ENCODE measurements around the gene ALDH7A1.
"Not testable (repeated sequence)": the region's sequence is repeated elsewhere in the genome, so short reads cannot be mapped to it uniquely, and the experiment has no call there.

ALDH7A1 gene

DNA sequence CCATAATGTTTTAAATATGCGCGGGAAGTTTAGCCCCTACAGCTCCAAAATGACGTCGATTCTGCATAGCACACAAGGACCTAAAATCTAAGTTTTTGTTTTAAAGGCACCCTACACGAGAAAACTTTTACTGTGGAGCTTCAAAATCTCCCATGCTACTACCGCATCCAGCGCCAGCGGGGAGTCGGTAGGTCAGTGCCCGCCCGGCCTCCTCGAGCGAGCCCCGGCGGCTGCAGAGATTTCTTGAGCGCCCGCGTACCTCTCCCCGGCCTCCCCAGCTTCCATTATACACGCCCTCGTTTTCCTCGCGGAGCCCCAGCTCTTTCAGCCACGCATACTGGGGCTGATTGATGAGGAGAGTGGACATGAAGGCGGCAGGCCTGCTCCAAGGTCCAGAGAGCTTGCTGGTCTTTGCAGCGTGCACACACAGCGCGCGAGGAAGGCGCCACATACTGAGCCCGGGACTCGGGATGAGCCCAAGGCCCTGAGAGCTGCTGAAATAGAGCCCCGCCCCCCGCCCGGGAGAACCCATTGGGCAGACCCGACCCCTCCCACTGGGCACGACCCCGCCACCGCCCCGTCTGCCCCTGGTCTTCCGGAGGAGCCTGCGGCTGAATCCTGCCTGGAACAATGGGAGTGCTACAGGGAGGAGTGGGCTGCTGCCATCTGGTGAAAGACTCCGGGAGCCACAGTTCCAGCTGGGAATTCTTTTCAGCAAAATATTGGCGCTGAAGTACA, at the start of gene ALDH7A1:
Gene ALDH7A1, minus strand, starts transcription at position 472 of the 738 bp plus-strand sequence. Its CDS starts 21 bp downstream, at position 451.
- peak; percentile 81 for DNase-seq (ENCODE audit: low spot score)
- peak; percentile 60 for FAIRE-seq

DNA sequence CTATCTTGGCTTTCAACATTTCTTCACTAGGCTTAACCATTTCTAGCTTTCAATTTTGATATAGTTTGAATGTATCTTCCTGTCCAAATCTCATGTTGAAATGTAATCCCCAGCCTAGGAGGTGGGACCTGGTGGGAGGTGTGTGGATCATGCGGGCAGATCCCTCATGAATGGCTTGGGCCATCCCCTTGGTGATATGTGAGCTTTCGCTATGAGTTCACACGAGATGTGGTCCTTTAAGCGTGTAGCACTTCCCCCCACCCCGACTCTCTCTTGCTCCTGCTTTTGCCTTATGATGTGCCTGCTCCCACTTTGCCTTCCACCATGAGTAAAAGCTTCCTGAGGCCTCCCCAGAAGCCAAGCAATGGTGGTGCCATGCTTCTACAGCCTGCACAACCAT, 46.4 kb upstream of the ALDH7A1 start:
- FAIRE-seq (no peak), DNase-seq (ENCODE audit: low spot score) (no peak)

DNA sequence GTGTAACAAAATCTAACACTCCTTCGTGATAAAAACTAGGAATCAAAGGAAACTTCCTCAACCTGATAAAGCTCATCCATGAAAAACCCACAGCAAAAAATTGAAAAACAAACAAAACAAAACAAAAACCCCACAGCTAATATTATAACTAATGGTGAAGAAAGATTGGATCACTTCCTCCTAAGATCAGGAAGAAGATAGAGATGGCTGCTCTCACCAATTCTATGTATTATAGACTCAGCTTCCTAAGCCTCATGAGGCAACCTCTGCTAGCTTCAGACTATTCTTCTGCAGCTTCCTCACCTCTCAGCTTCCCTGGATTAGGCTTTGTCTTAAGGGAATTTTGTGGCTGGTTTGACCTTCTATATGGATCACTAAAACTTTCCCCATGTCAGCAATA, 45.8 kb upstream of the ALDH7A1 start:
- no peak for FAIRE-seq
- DNase-seq (ENCODE audit: low spot score) = no peak

DNA sequence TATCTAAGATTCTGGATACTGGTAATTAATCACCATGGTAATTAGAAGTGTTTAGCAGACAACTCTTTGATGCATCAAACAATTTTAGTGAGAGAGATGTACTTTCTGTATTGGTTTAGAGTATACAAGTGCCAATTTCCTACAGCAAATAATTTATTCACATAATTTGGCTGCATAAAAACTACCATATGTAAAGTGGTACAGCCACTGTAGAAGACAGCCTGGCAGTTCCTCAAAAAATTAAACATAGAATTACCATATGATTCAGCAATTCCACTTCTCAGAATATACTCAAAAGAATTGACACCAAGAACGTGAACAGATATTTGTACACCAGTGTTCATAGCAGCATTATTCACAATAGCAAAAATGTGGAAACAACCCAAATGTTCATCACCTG, 41.9 kb upstream of the ALDH7A1 start:
- DNase-seq (ENCODE audit: low spot score) = no peak
- no peak for FAIRE-seq

DNA sequence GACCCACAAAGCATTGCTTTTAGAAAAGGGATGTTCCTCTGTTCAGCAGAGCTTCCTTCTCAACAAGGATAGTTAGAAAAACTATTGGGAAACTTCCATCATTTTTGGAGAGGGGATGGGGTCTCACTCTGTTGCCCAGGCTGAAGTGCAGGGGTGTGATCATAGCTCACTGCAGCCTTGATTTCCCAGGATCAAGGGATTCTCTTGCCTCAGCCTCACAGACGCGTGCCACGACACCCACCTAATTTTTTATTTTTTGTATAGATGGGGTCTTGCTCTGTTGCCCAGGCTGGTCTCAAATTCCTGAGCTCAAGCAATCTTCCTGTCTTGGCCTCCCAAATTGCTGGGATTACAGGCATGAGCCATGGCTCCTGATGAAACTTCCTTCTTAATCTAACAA, 40.6 kb upstream of the ALDH7A1 start:
- no peak for DNase-seq (ENCODE audit: low spot score)

DNA sequence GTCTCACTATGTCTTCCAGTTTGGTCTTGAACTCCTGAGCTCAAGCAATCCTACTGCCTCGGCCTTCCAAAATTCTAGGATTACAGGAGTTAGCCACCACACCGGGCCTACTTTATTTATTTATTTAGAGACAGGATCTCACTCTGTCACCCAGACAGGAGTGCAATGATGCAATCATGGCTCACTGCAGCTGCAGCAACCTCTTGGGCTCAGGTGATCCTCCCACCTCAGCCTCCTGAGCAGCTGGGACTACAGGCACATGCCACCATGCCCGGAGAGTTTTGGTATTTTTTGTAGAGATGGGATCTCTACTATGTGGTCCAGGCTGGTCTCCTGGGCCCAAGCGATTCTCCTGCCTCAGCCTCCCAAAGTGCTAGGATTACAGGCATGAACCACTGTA, 38.5 kb upstream of the ALDH7A1 start:
- no peak for FAIRE-seq
- DNase-seq (ENCODE audit: low spot score) = no peak

More for the DNA sequence above, 40.6 kb upstream of the ALDH7A1 start:
- FAIRE-seq = no peak

DNA sequence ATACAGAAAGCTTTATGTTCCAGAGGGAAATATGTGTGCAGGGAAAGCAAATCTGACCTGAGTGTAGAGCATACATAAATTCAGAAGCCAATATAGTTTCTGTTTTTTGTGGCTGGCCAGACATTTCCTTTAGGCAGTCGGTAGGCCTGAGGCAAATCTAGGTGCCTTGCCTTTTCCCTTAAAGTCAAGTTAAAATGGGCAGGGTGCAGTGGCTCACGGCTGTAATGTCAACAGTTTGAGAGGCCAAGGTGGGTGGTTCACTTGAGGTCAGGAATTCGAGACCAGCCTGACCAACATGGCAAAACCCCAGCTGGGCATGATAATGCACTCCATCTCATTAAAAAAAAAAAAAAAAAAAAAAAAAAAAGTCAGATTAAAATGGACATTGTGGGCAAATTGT, 36.9 kb upstream of the ALDH7A1 start:
- no peak for FAIRE-seq

DNA sequence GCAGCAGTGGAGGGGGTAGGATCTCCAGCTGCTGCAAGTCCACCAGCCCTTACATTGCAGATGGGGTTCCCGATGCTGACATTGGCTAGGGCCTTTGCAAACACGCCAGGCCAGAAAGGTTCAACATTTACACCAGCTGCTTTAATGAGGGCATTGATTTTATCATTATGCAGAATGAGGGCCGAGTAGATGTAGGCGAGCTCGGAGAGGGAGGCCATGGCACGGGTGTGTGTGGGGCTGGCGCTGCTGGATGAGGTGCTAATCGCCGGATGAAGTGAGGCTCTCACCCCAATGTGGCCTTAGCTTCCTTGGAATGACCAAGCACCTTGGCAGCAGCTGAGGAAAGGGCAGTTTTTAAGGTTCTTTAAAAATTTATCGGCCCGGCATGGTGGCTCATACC, 33.1 kb upstream of the ALDH7A1 start:
- DNase-seq (ENCODE audit: low spot score) (no peak), FAIRE-seq (no peak)

More for the DNA sequence above, 36.9 kb upstream of the ALDH7A1 start:
- DNase-seq (ENCODE audit: low spot score) = no peak

DNA sequence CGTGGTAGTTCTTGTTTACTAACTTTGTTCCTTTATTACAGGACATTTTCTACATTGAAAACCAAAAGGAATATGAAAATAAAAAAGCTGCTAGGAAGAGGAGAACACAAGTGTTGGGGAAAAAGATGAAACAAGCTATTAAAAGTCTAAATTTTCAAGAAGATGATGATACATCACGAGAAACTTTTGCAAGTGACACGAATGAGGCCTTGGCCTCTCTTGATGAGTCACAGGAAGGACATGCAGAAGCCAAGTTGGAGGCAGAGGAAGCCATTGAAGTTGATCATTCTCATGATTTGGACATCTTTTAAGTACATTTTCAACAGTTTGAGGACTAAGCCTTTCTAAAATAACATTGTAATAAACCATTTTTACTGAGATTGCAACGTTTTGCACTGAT, 29.5 kb upstream of the ALDH7A1 start:
- DNase-seq (ENCODE audit: low spot score) (peak; percentile 68), FAIRE-seq (no peak)

DNA sequence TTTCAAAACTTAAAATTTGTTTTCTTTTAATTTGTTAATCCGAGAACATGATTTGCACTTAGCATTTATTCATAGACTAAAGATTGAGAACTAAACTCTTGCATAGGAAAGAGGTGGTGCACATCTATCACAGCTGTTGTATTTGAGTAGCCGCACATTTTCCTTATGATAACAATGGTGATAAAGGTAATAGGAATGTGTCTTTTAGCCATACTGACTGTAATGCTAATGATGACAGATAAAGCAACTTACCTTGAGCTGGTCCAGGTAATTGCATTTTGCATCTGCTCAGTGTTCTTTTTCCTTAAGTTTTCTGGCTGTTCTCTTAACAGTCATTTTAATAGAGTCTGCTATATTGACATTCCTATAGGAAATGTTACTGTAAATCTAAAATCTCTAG, 24.8 kb upstream of the ALDH7A1 start:
- DNase-seq (ENCODE audit: low spot score) (no peak), FAIRE-seq (no peak)

DNA sequence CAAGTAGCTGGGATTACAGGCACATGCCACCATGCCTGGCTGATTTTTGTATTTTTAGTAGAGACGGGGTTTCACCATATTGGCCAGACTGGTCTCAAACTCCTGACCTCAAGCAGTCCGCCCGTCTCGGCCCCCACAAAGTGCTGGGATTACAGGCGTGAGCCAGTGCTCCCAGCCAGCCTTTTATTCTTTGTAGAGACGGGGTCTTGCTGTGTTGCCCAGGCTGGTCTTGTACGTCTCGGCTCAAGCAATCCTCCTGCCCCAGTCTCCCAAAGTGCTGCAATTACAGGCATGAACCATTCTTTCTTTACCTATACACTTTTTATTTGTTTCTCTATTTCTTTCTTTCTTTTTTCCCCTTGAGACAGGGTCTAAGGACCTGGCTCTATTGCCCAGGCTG, 22.6 kb upstream of the ALDH7A1 start:
- FAIRE-seq; DNase-seq (ENCODE audit: low spot score): not testable (repeated sequence)

DNA sequence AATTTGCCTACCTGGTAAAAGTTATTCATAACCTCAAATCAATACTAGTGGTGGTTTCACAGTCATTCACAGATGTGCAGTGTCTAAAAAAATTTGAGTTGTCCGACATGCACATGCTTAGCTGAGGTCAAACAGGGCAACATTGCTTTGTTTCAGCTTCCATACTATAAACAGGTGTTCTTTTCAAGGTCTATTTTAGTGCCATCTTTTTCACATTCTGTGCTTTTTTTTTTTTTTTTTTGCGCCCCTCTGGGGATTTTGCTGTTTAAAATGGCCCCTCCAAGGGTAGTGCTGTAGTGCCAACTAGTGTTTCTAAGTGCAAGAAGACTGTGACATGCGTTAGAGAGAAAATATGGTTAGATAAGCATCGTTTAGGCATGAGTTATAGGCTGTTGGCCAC, 20.3 kb upstream of the ALDH7A1 start:
- FAIRE-seq = no peak
- DNase-seq (ENCODE audit: low spot score) = no peak

DNA sequence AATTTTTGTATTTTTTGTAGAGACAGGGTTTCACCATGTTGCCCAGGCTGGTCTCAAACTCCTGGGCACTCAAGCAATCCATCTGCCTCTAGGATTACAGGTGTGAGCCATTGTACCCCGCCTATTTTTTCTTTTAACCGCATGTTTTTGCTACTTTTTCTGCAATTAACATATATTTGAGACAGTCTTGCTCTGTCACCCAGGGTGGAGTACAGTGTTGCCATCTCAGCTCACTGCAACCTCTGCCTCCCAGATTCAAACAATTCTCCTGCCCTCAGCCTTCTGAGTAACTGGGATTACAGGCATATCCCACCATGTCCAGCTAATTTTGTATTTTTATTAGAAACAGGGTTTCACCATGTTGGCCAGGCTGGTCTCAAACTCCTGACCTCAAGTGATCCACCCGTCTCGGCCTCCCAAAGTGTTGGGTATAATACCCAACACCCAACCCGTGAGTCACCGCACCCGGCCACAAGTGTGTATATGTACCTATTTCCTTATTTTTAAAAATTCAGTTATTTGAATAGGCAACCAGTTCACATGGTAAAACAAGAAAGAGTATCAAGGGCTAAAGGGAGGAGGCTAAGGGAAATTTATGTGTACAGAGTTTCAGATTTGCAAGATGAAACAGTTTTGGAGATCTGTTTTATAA, 19.0 kb upstream of the ALDH7A1 start:
- FAIRE-seq (no peak), DNase-seq (ENCODE audit: low spot score) (no peak)

DNA sequence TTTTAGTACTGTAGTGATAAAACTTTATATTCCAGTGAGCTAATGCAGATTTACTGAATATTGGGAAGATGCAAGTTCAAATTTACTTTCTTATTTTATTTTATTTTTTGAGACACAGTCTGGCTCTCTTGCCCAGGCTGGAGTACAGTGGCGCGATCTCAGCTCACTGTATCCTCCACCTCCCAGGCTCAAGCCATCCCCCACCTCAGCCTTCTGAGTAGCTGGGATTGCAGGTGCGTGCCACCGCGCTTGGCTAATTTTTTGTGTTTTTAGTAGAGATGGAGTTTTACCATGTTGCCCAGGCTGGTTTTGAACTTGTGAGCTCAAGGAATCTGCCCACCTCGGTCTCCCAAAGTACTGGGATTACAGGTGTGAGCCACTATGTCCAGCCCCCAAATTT, 15.6 kb upstream of the ALDH7A1 start:
- DNase-seq (ENCODE audit: low spot score) = no peak
- no peak for FAIRE-seq

DNA sequence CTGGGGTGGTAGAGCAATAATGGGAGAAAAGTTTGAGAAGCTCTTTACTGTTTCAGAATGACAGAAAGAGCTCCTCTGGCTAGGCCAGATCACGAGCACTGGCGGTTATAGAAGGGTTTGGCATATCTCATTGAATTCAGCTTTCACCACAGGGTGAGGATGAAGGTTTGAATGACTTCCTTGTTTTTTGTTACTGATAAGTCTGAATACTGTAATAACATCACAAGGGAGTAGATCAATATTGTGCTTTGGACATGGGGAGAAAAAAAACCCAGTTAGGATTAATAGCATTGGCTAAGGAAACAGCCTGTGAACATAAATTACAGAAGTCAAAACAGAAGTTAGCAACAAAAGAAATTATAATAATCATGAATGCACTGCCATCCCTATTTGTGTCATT, 15.1 kb upstream of the ALDH7A1 start:
- no peak for FAIRE-seq
- no peak for DNase-seq (ENCODE audit: low spot score)

DNA sequence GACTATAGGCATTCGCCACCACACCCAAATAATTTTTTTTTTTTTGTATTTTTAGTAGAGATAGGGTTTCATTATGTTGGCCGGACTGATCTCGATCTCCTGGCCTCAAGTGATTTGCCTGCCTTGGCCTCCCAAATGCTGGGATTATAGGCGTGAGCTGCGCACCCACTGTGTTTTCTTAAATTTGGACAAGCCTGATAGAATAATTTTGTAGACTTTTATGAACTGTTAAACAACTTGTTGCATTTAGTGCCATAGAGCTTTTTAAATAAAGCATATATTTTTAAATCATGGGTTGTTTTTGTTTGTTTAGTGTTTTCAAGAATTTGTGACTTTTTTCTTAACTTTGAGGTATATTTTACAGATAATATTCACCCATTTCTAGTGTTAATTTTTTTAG, 10.5 kb upstream of the ALDH7A1 start:
- no peak for DNase-seq (ENCODE audit: low spot score)
- FAIRE-seq = no peak

DNA sequence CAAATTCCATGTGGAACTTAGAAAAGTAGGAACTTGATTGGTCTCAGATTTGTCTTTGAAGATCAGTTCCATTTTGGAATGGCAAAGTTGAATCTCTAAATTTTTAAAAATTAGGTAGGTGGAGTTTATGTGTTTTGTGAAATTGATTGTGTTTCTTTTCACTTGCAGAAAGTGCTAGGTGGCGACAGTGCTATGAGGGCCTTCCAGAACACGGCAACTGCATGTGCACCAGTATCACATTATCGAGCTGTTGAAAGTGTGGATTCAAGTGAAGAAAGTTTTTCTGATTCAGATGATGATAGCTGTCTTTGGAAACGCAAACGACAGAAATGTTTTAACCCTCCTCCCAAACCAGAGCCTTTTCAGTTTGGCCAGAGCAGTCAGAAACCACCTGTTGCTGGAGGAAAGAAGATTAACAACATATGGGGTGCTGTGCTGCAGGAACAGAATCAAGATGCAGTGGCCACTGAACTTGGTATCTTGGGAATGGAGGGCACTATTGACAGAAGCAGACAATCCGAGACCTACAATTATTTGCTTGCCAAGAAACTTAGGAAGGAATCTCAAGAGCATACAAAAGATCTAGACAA, 8.5 kb upstream of the ALDH7A1 start:
- no peak for FAIRE-seq
- no peak for DNase-seq (ENCODE audit: low spot score)

DNA sequence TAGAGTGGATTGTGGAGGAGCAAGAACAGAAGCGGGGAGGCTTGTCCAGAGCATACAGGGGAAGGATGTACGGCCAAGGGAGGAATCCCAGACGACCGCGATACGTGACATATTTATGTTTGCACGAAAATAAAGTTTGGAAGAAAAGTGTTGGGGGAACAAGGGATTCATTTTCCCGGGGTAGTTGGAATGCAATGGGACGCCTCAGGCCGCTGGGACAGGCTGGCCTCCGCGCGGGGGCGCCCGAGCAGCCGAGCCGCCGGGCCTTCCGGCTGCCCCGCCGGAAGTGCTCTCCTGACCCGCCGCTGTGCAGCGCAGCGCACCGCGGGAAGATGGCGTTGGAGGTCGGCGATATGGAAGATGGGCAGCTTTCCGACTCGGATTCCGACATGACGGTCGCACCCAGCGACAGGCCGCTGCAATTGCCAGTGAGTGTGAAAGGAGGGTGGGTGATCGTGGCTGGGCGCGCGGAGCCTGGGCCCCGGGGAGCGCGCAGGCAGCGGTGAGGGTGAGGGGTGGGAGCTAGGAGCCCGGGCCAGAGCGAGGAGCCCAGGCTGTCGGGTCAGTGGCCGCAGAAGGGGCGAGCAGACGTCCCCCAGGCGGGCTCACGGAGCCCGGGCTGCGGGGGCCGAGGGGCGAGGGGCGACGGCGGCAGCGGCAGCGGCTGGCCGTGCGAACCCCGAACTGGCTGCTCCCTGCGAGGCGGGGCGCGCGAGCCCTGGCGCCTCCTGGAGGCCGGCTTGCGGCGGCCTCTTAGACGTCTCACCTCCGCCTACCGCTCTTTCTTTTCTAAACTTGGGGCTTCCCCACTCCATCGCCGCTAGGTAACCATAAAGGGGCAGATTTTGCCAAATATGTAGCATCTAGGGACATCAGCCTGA, 5.9 kb upstream of the ALDH7A1 start, which contains the start of gene PHAX:
Gene PHAX, plus strand, starts transcription at position 317 of the 881 bp plus-strand sequence. Its CDS starts 16 bp downstream, at position 333.
- FAIRE-seq (no peak), DNase-seq (ENCODE audit: low spot score) (peak; percentile 57)

DNA sequence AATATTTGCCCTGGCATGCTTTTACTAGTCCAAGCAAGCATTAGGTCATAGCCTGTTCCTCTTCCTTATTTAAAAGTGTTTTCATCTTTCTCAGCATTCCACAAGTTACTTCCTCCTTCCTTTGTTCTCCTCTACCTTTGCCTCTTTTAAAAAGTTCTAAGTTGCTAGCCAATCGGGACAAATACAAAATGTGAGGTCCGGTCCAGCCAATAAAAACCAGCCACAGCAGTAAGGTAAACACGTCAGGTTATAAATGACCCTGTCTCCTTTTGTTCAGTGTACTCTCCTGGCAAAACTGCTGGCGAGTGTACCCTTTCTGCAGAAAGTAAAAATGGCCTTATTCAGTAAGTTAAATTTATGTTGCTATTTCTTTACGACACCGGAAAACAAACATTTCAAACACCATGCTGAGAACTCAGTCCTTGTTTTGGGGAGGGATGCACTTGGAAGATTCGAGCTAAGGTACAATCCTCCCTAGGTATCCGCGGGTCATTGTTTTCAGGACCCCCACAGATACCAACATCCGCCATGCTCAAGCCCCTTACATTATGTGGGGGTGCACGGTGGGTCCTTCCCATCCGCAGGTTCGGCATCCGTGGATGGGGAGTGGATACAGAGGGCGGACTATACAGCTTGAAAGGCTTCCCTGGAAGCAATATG, 5.1 kb upstream of the ALDH7A1 start:
- FAIRE-seq; DNase-seq (ENCODE audit: low spot score): not testable (repeated sequence)

DNA sequence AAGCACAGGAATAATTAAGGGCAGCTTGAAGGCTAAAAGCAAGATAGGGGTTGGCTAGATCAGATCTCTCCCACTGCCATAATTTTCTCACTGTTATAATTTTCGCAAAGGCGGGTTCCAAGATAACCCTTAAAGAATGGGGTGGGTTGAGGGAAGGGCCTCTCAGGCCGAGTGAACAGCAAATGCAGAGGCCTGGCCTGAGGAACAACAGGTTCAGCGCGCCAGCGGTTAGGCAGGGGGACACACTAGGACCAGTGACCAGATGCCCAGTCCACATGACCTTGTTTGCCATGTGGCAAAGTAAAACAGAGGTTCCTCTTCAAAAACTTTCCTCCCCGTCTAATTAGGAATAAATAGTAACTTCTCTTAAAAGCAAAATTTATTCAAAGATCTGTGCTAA, 4.5 kb upstream of the ALDH7A1 start:
- DNase-seq (ENCODE audit: low spot score) = no peak
- no peak for FAIRE-seq

DNA sequence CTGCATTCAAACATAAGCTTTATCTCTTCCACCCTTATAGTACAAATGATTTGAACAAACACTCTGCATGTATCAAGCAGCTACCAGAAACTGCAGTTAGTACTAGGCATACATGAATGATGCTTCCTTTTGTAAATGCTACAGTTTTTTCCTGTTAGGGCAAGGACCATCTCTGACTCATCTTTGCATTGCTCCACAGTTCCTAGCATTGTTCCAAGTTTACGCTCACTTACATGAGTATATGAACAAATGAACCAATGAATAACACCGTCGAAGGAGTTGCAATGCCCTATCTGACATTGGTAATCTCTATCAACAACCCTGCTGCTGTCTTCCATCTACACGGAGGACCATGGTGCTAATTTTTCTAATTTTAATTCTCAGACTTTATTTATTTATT, 2.1 kb upstream of the ALDH7A1 start:
- no peak for DNase-seq (ENCODE audit: low spot score)
- FAIRE-seq = no peak

Measured in RCC 7860 (cell line).